ENCODE results near the gene KDM6B. TPM values are rescaled to one million over a fixed set of nuclear protein-coding genes. Genes with fewer than 3 reads are reported as not detected.

The KDM6B gene
- polyA plus RNA-seq, 1 donor from 2014 or later: 2.5 TPM

- Histone ChIP-seq H3K36me3 (ENCODE audit: insufficient read depth, low read length) (no peaks in the 10 kb centered on the region), H3K27ac (ENCODE audit: low read length) (no peak overlapping the region), H3K9me2 (ENCODE audit: insufficient read depth, low read length) (no peaks in the 10 kb centered on the region), H3F3A (ENCODE audit: insufficient read depth, low read length, poor library complexity, severe bottlenecking) (no peaks in the 10 kb centered on the region), H4K20me1 (ENCODE audit: insufficient read depth) (no peaks in the 10 kb centered on the region), H3K4me2 (ENCODE audit: low read length) (no peak overlapping the region), H3K27me3 (ENCODE audit: insufficient read depth, low read depth, low read length) (no peaks in the 10 kb centered on the region), H3K79me2 (replicated peaks; ENCODE audit: insufficient read depth, low read length) (no peaks in the 10 kb centered on the region), H3K9me3 (ENCODE audit: low read length) (no peaks in the 10 kb centered on the region), H2AFZ (ENCODE audit: low read depth, low read length) (no peak overlapping the region), H3K4me3 (ENCODE audit: low read length) (no peak overlapping the region), H3K9ac (ENCODE audit: low read length) (no peak overlapping the region)
- TF ChIP-seq SMC3 (conservative IDR thresholded peaks at IDR 0.05; ENCODE audit: poor library complexity) (no peak), MXI1 (conservative IDR thresholded peaks at IDR 0.05; ENCODE audit: poor library complexity, severe bottlenecking) (no peak), EP300 (conservative IDR thresholded peaks at IDR 0.05; ENCODE audit: poor library complexity, severe bottlenecking) (no peak), TAF1 (IDR thresholded peaks at IDR 0.05; ENCODE audit: low read depth) (no peak)
These were observed 13.8 kb upstream of the KDM6B start for GRCh38 chr17:7820231-7820630.

GRCh38 chr17:7822126-7822525 is 11.9 kb upstream of the KDM6B start:
- no peaks in the 10 kb centered on the region for H3K9me2 ChIP-seq (ENCODE audit: insufficient read depth, low read length)
- H3K4me2 ChIP-seq (ENCODE audit: low read length): no peak overlapping the region
- no peak overlapping the region for H2AFZ ChIP-seq (ENCODE audit: low read depth, low read length)
- TF ChIP-seq EP300 (conservative IDR thresholded peaks at IDR 0.05; ENCODE audit: poor library complexity, severe bottlenecking): no peak
- no peak for TF ChIP-seq MXI1 (conservative IDR thresholded peaks at IDR 0.05; ENCODE audit: poor library complexity, severe bottlenecking)
- no peak for TF ChIP-seq SMC3 (conservative IDR thresholded peaks at IDR 0.05; ENCODE audit: poor library complexity)
- TF ChIP-seq POLR2AphosphoS5 (IDR thresholded peaks at IDR 0.05): no peak
- no peak for TF ChIP-seq EZH2 (IDR thresholded peaks at IDR 0.05; ENCODE audit: borderline replicate concordance, insufficient read depth, low read length, poor library complexity, severe bottlenecking)
- no peak for TF ChIP-seq REST (IDR thresholded peaks at IDR 0.05; ENCODE audit: borderline replicate concordance)
- no peak for TF ChIP-seq RAD21 (conservative IDR thresholded peaks at IDR 0.05)
- TF ChIP-seq TAF1 (IDR thresholded peaks at IDR 0.05; ENCODE audit: low read depth): no peak
- no peak for TF ChIP-seq CTCF (IDR thresholded peaks at IDR 0.05; ENCODE audit: poor library complexity, severe bottlenecking)
- H3K9me3 ChIP-seq (ENCODE audit: low read length): no peaks in the 10 kb centered on the region
- H4K20me1 ChIP-seq (ENCODE audit: insufficient read depth): no peaks in the 10 kb centered on the region
- H3K27ac ChIP-seq (ENCODE audit: low read length): no peak overlapping the region
- no peak overlapping the region for H3K4me3 ChIP-seq (ENCODE audit: low read length)
- no peaks in the 10 kb centered on the region for H3K27me3 ChIP-seq (ENCODE audit: insufficient read depth, low read depth, low read length)
- H3K36me3 ChIP-seq (ENCODE audit: insufficient read depth, low read length): no peaks in the 10 kb centered on the region
- no peaks in the 10 kb centered on the region for H3K79me2 ChIP-seq (replicated peaks; ENCODE audit: insufficient read depth, low read length)
- no peak overlapping the region for H3K9ac ChIP-seq (ENCODE audit: low read length)
- H3F3A ChIP-seq (ENCODE audit: insufficient read depth, low read length, poor library complexity, severe bottlenecking): no peaks in the 10 kb centered on the region

Measured in neural cell (in vitro differentiated cells).